Breast epithelium (tissue), 3 donors: ENCODE results near the gene BABAM1.

Experiments used
- CTCF ChIP-seq, 3 donors: fragments of 450-650 bp; IDR thresholded peaks; one replicate each; pipeline ENCODE4 v1.5.1; 2016 to 2017; ENCODE audit warnings: antibody characterized with exemption in 3 of 3, mild to moderate bottlenecking in 3 of 3, moderate library complexity in 3 of 3
- POLR2A ChIP-seq: fragments of 450-650 bp; IDR thresholded peaks from one replicate; pipeline ENCODE4 v1.6.1; 2016; ENCODE audit warnings: antibody characterized with exemption, mild to moderate bottlenecking, moderate library complexity
- POLR2AphosphoS5 ChIP-seq, 3 donors: sonication (generic); formaldehyde crosslinking; IDR thresholded peaks; one replicate each; pipeline ENCODE4 v1.6.1; 2017; ENCODE audit warnings: antibody characterized with exemption in 3 of 3

DNA sequence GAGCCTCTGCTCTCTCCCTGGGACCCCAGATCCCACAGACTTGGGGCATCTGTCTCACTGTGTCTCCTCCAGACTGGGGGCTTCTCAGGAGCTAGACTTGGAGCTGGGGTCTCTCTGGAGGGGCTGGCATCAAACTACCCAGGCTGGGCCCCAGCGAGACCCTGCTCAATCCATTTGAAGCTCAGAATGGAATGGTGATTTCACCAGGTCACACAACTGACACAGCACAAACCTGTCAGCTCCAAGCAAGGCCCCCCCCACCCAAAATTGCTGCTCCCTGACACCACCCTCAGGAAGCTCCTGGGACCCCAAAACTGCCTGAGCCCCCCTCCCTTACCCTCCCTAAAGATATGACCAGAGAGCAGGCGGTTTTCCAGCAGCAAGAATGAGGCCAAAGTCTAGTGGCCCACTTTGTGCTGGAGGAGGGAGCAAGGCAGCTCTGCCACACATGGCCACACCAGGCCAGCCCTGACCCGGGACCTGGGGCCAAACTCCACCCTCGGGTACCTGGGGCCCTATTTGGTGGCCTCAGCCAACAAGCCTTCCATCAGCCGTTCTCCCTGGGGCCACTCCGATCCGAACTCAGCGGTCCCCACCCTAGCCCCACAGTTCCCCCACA, 23.9 kb upstream of the BABAM1 start:
- TF ChIP-seq CTCF (IDR thresholded peaks at IDR 0.05): no peak
- no peak for TF ChIP-seq POLR2AphosphoS5 (IDR thresholded peaks at IDR 0.05)
- TF ChIP-seq POLR2A: no peak
